Breast epithelium (tissue), 4 donors: ENCODE measurements around the gene METTL6. TPM values are rescaled to one million over a fixed set of nuclear protein-coding genes. Genes with fewer than 3 reads are reported as not detected.
"Not testable (repeated sequence)": the region's sequence is repeated elsewhere in the genome, so short reads cannot be mapped to it uniquely, and the experiment has no call there.

ENCODE experiments used
- DNase-seq, 2 donors: peaks; one replicate each; pipeline ENCODE4 v3.0.0-alpha.2; 2019; ENCODE audit warnings: low spot score in 2 of 2
- H3K27ac ChIP-seq, 2 donors: fragments of 200-600 bp; sonication (generic) in 1 of 2; one replicate each; pipeline ENCODE4 v1.5.1; 2016 to 2019; ENCODE audit warnings: mild to moderate bottlenecking in 1 of 2
- H3K27me3 ChIP-seq, 2 donors: fragments of 200-600 bp; sonication (generic) in 1 of 2; one replicate each; pipeline versions ENCODE4 v1.5.1 to v1.6.0; 2017 to 2019; ENCODE audit warnings: control low read depth in 1 of 2, mild to moderate bottlenecking in 1 of 2
- H3K36me3 ChIP-seq: fragments of 200-600 bp; one replicate; pipeline ENCODE4 v1.5.1; 2019
- H3K4me1 ChIP-seq, 2 donors: fragments of 200-600 bp; sonication (generic); one replicate each; pipeline ENCODE4 v1.5.1; 2016 to 2019; ENCODE audit warnings: control low read depth in 1 of 2
- H3K4me3 ChIP-seq, 3 donors: fragments of 200-600 bp; sonication (generic); 1 replicate in 2 of 3; 2 replicates in 1 of 3; pipeline ENCODE4 v1.5.1; 2016 to 2019; ENCODE audit warnings: mild to moderate bottlenecking in 3 of 3, moderate library complexity in 2 of 3
- H3K9me3 ChIP-seq, 2 donors: fragments of 200-600 bp; sonication (generic) in 1 of 2; one replicate each; pipeline ENCODE4 v1.5.1; 2016 to 2019; ENCODE audit warnings: control low read depth in 1 of 2
- CTCF ChIP-seq, 3 donors: fragments of 450-650 bp; IDR thresholded peaks; one replicate each; pipeline ENCODE4 v1.5.1; 2016 to 2017; ENCODE audit warnings: antibody characterized with exemption in 3 of 3, mild to moderate bottlenecking in 3 of 3, moderate library complexity in 3 of 3
- POLR2A ChIP-seq: fragments of 450-650 bp; IDR thresholded peaks from one replicate; pipeline ENCODE4 v1.6.1; 2016; ENCODE audit warnings: antibody characterized with exemption, mild to moderate bottlenecking, moderate library complexity
- POLR2AphosphoS5 ChIP-seq, 3 donors: sonication (generic); formaldehyde crosslinking; IDR thresholded peaks; one replicate each; pipeline ENCODE4 v1.6.1; 2017; ENCODE audit warnings: antibody characterized with exemption in 3 of 3
- intact Hi-C: fragments of 100-400 bp; cut with DNase I; formaldehyde crosslinking; loops from one replicate; pipeline ENCODE4 v1.15.1; 2023; ENCODE audit warnings: low total_unique reads
- total RNA-seq, 3 donors: library from RNA; depleted of rRNA; stranded (reverse); fragments of >200 nt; gene quantifications; one replicate each; pipeline ENCODE4 v1.1.0, GENCODE V29; 2016

The METTL6 gene
- total RNA-seq, 3 donors from 2014 or later, result 9.1 to 23.6 (median 21.8) TPM

GRCh38 chr3:15368561-15369135 is 58.7 kb downstream of the METTL6 start:
- no peak overlapping the region for H3K27ac ChIP-seq
- H3K36me3 ChIP-seq, result no peaks in the 10 kb centered on the region
- DNase-seq, result no peak
- no peaks in the 10 kb centered on the region for H3K27me3 ChIP-seq
- no peaks in the 10 kb centered on the region for H3K4me1 ChIP-seq
- intact Hi-C loops, result no loop called here
- TF ChIP-seq POLR2A, result no peak
- peak in 1 of 3 donors; percentile 19 for TF ChIP-seq POLR2AphosphoS5 (IDR thresholded peaks at IDR 0.05)
- TF ChIP-seq CTCF (IDR thresholded peaks at IDR 0.05), result no peak
- no peak overlapping the region for H3K4me3 ChIP-seq
- H3K9me3 ChIP-seq, result no peaks in the 10 kb centered on the region

- TF ChIP-seq POLR2A (no peak), POLR2AphosphoS5 (IDR thresholded peaks at IDR 0.05) (no peak)
- H3K9me3 ChIP-seq, result no peaks in the 10 kb centered on the region
- DNase-seq, result no peak
- no peaks in the 10 kb centered on the region for H3K36me3 ChIP-seq
- intact Hi-C loops, result no loop called here
- H3K4me1 ChIP-seq, result no peaks in the 10 kb centered on the region
- H3K27ac ChIP-seq, result no peak overlapping the region
- H3K27me3 ChIP-seq, result no peaks in the 10 kb centered on the region
- no peak overlapping the region for H3K4me3 ChIP-seq
These were observed 60.3 kb downstream of the METTL6 start for GRCh38 chr3:15367059-15367458.

GRCh38 chr3:15364078-15364477 is 63.3 kb downstream of the METTL6 start:
- peak in 1 of 2 donors; percentile 43 for DNase-seq
- intact Hi-C loops, H3K9me3 ChIP-seq, H3K27me3 ChIP-seq, H3K4me3 ChIP-seq, H3K36me3 ChIP-seq, H3K4me1 ChIP-seq, H3K27ac ChIP-seq: not testable (repeated sequence)

GRCh38 chr3:15361494-15362214 is 65.7 kb downstream of the METTL6 start:
- DNase-seq, result no peak
- Histone ChIP-seq H3K27me3 (no peaks in the 10 kb centered on the region), H3K27ac (peak overlapping the region; percentile 56 to 83), H3K36me3 (no peaks in the 10 kb centered on the region), H3K9me3 (no peaks in the 10 kb centered on the region), H3K4me3 (no peak overlapping the region), H3K4me1 (peaks cover 0 to 10% of the 10 kb centered on the region in 2 donors)
- TF ChIP-seq POLR2A (no peak), POLR2AphosphoS5 (IDR thresholded peaks at IDR 0.05) (no peak), CTCF (IDR thresholded peaks at IDR 0.05) (no peak)
- intact Hi-C loops, result no loop called here

- Histone ChIP-seq H3K4me3 (no peak overlapping the region), H3K27ac (peak overlapping the region in 1 of 2 donors; percentile 56), H3K9me3 (no peaks in the 10 kb centered on the region), H3K4me1 (peaks cover 0 to 15% of the 10 kb centered on the region in 2 donors), H3K36me3 (no peaks in the 10 kb centered on the region), H3K27me3 (no peaks in the 10 kb centered on the region)
- DNase-seq, result no peak
- intact Hi-C loops, result no loop called here
- TF ChIP-seq CTCF (IDR thresholded peaks at IDR 0.05), result no peak
- TF ChIP-seq POLR2AphosphoS5 (IDR thresholded peaks at IDR 0.05), result no peak
- no peak for TF ChIP-seq POLR2A
These were observed 66.4 kb downstream of the METTL6 start for GRCh38 chr3:15360788-15361493.

Other genes starting within 250 kb of the METTL6 start
- gene CAPN7, start 221.3 kb downstream of the METTL6 start, total RNA-seq, result 100 to 1,000 TPM in 1 of 3 donors, 10 to 100 TPM in 2; 79.0 to 112 (median 91.4) TPM
- 10 to 100 TPM; 56.9 to 96.2 (median 83.2) TPM for gene SH3BP5, start 95.0 kb downstream of the METTL6 start, total RNA-seq
- 10 to 100 TPM; 18.7 to 21.5 (median 21.0) TPM for gene EAF1, start 54 bp upstream of the METTL6 start, total RNA-seq
- gene COLQ, start 94.2 kb upstream of the METTL6 start, total RNA-seq, result 1 to 10 TPM; 1.8 to 3.3 (median 1.9) TPM
- gene HACL1, start 174.0 kb upstream of the METTL6 start, total RNA-seq, result 10 to 100 TPM; 27.7 to 40.3 (median 28.8) TPM
- gene BTD, start 174.2 kb upstream of the METTL6 start, total RNA-seq, result 10 to 100 TPM; 30.2 to 89.8 (median 35.1) TPM